Raji (cell line): Measurements from ENCODE around the gene UNC80.

Experiments used
- POLR2A ChIP-seq: IDR thresholded peaks from 2 replicates; pipeline ENCODE4 v1.6.1; 2011; ENCODE audit warnings: low read depth, low read length, control low read depth; ENCODE audit not compliant: insufficient read depth

The UNC80 gene

DNA sequence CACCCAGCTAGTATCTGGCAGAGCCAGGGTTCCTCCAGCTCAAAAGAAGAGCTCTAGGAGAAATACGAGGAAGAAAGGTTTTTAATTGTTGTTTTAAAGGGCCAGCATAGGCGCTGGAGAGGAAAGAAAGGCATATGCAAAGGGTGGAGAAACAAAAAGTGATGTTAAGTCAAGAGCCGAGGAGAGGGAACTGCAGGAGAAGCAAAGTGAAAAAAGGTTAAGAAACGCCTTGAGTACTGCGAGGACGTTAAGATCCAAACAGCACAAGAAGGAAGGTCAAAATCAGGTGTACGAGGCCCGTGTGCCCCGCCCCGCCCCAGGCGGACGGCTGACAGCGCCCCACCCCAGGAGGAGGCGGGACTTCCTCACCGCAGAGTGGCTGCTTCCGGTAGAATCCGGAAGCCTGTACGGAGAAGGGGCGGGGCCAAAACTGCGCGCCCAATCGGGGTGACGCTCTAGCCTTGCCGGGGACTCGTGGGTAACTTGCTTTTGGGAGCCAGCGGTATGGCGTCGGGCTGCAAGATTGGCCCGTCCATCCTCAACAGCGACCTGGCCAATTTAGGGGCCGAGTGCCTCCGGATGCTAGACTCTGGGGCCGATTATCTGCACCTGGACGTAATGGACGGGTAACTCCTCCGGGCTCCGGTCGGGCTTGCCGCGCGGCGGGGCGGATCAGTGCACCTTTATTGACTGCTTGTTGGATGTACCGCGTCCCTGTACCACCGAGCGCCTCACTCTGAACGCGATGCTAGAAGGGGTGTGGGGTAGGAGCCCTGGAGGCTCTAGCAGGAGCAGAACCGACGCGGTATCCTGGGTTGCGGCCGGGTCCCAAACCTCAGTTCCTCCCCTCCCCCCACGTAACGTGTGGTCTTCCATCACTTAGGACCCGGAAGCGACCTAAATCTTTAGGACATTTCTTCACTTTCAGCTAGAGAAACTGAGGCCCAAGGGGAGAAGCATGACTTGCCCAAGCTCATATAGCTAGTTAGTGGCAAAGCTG lies 230.8 kb downstream of the UNC80 start, which contains the start of gene RPE:
RPE (plus strand) TSS at position 481 of the 1,000 bp plus-strand sequence; CDS start at position 505, 24 bp downstream.
- peak; percentile 92 for TF ChIP-seq POLR2A

DNA sequence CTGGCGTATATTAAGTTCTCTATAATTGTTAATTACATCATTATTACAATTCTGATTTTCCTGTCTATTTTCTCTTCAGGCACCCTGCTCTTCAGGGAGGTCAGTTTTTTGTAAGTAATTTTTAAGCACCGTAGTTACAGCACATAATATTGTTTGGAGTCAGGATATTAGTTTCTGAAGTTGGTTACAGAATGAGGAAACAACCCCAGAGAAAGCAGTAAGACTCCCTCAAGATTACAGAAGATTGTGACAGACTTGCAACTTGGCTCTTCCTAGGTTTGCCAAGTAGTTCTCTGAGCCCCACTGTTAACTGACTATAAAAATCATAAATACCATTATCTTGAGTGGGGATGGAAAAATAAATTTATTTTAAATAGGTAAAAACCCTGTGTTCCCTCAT lies 231.7 kb downstream of the UNC80 start:
- TF ChIP-seq POLR2A = no peak

DNA sequence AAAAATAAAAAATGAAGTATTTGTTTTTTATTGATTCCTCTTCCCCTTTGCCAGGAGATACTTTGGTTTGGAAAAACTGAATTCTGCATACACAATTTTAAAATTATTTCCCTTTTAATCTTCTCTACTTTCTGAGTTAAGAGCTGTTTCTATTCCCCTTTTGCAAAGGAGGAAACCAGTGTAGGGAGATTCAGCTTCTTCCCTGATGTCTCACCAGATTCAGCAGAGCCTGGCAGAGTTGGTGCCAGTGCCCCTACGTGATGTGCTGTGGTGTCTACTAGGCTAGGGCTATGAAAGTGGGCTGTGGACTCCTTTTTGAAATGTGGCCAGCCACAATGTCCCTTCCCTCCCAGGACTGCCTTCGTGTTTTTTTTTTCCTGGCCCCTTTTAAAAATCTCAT lies 233.2 kb downstream of the UNC80 start:
- no peak for TF ChIP-seq POLR2A

DNA sequence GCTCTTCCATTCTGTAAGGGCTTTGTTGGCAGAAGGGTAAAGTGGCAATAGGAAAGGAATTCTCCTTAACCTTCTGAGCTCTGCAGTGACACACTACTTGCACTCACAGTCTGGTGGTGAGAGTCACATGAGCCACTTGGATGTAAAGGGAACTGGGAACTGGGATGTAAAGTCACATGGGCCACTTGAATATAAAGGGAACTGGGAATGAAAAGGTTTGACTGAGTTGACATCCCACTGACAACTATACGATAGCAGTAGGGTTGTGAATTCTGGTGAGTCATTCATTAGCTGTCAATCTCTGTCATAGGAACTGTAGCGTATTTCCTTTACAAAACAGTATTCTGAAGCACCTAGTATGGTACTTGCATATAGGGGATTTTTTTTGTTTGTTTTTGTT lies 236.3 kb downstream of the UNC80 start:
- no peak for TF ChIP-seq POLR2A

DNA sequence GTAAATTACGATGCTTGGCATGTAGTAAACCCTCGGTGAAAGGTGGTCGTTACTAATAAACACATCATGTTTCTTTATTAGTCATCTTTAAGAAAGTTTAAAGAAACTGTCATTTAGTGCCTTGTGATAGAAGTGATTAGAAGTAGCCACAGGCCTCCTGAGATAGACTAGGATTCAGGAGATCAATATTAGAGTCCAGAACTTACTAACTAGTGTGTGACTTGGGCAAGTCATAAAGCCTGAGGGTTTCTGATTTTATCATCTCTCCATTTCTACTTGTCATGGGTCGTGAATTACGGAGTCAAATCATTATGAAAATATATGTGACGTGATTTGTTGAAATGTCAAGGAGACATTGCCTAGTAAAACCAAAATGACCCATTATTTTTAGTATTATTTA lies 237.5 kb downstream of the UNC80 start:
- no peak for TF ChIP-seq POLR2A

DNA sequence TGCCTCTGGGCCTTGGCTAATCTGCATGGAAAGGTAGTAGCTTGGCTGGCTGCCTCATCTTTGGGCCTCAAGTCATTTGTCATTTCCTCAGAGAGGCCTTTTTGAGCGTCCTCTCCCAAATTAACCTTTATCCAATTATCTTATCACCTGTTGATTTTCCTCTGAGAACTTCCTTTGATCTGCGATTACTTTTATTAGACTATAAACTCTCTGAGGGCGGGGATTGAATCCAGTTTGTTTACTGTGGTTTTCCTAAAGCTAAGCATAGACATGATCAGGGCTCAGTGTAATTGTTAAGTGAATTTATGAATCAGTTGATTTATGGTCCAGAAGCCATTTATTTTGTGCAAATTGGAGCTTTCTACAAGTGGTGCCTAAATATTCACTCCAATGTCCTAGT lies 238.3 kb downstream of the UNC80 start:
- no peak for TF ChIP-seq POLR2A

DNA sequence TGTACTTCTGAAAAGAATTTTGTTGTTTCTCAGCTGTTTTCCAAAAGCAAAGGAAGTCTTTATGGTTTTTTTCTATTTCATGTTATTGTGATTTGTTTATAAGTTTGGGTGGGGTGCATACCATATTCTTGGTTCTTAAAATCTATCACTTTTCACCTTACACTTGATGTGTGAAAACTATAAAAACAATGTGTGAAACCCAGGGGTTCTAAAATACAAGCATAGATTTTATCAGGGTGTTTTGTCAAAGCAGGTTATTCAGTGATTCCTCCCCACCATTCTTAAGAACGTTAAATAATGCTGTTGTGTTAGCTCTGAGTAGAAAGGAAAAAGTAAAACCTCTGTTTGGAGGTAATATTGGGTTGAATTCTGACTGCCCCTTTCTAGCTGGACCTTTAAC lies 248.5 kb downstream of the UNC80 start:
- TF ChIP-seq POLR2A = no peak

DNA sequence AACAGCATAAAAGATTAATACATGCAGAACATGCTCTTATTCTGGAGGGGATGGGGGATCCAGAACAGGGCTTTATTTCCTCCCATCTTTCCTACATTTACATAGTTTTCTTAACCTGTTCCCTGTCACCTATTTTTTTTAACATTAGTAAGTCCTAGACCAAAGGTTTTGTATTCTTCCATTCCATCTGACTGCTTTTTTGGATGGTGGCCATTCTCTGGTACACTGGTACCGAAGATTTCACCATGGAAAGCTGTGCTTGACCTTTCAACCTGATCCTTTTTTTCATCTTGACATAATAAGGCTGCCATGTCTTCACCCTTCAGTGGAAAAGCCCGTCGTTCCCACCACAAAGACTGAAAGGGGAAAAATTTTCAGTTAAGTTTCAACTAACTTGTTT lies 251.2 kb downstream of the UNC80 start:
- TF ChIP-seq POLR2A = no peak

DNA sequence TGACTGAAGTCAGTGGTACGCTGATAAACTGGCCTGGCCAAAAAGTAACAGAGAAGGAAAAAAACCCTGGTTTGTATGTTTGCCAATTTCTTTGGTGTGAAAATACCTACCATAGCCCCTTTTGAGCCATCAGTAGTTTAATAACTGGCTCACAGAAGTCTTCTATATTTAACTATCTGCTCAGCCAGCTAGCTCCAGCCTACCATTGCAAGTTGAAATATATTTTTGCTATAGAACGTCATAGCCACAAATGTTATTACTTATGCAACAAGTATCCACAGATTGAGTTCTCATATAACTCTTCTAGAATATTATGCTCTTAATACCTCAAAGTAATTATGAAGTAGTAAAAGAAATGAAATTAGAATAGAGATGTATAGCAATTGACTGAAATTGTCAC lies 256.0 kb downstream of the UNC80 start:
- TF ChIP-seq POLR2A = no peak

DNA sequence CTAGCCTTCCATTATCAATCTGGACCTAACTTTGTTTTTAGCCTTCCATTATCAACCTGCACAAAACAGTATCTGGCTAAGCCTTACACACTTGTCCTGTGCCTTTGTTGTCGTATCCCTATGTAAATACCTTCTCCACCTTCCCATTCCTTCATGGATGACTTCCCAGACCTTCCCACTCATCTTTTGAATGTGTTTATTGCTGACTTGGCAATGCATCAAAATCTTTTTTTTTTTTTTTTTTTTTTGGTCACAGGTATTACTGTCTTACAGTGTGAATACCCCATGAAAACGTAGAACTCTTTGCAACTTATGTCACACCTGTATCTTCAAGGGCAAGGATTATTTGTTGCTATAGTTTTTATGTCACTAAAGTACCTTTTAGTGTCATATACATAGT lies 256.5 kb downstream of the UNC80 start:
- no peak for TF ChIP-seq POLR2A

DNA sequence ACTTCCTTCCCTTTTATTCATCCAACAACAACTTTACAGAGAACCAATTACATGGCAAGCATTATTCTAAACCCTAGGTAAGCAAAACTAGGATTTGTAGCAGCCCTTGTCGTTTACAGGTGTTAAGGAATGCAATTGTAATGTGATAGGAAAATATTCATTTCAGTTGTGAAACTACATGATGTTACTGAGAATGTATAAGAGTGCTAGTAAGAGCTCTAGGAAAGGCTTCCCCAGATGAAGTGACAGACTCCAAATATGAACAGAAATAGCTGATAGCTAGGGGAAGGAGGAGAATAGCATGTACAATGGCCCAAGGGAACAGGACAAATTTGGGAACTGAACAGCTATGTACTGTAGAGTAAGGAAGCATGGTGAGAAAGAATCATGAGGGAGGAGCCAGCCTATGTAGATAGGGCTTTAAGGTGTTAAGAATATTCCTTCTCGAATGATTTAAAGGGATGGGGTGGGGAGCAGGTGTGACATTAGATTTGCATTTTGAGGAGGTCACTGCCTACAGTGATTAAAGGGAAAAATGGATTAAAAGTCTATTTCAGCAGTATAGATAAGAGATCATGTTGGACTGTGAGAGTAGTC lies 262.6 kb downstream of the UNC80 start:
- TF ChIP-seq POLR2A = no peak

DNA sequence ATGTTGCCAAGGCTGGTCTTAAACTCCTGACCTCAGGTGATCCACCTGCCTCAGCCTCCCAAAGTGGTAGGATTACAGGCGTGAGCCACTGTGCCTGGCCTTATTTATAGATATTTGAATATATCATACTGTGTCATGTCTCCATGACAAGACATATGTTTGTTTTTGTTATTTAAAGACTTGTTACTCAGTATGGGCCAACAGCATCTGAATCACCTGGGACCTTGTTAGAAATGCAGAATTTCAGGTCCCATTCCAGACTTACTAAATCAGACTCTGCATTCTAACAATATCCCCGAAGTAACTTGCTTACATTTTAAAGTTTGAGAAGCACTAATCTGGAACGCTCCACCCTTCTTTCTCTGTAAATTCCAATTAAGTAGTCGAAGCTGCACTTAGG lies 264.0 kb downstream of the UNC80 start:
- no peak for TF ChIP-seq POLR2A

DNA sequence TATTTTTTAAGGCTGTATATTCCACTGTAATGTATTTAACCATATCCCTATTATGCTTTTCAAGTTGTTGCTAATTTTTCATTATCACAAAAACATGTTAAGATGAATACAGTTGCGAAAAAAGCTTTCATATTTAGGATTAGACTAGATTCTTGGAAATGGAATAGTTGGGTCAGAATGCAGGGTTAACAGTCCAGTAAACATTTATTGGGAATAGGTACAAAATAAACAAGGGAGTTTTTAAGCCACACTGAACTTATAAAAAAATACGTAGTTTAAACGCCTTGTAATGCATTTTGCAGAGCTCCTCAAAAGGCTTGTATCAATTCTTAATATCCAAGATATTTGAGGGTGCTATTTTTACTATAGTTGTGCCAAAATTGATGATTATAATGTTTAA lies 266.4 kb downstream of the UNC80 start:
- TF ChIP-seq POLR2A = no peak

DNA sequence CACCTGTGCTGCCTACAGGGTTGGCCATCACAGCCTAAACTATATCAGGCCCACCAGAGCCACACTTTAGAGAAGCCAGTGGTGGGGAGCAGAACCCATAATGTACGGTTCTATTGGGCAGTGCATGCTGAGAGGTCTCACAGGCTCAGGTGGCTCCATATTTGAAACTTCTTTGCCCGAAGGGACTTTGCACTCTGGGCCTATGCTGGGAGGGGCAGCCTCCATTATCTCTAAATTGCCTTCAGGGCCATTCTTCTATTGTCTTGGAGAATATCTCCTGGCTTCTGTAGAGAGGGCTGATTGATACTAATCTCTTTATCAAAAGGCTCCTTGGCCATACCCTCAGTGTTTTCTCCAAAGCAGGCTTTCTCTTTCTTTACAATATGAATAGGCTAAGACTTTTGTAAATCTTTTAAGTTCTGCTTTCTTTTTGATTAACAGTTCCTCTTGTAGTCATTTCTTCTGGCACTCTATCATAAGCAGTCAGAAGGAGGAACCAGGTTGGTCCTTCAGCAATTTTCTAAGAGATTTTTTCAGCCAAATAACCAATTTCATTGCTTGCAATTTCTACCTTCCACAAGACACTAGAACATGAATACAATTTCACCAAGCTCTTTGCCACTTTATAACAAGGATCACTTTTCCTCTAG lies 275.3 kb downstream of the UNC80 start:
- no peak for TF ChIP-seq POLR2A
